Astrocyte (in vitro differentiated cells and primary cell): Measurements from ENCODE around the gene PVALB.

Experiments used
- EZH2 ChIP-seq: IDR thresholded peaks from 2 replicates; pipeline ENCODE4 v1.6.1; 2012; ENCODE audit warnings: mild to moderate bottlenecking, low read length, inconsistent platforms; ENCODE audit not compliant: insufficient read depth
- TF ChIP-seq, protein P1 (sequence below): IDR thresholded peaks from 2 replicates; pipeline ENCODE4 v1.5.1; 2011; ENCODE audit warnings: low read depth, mild to moderate bottlenecking, inconsistent platforms, low read length, moderate library complexity; ENCODE audit not compliant: insufficient read depth

DNA sequence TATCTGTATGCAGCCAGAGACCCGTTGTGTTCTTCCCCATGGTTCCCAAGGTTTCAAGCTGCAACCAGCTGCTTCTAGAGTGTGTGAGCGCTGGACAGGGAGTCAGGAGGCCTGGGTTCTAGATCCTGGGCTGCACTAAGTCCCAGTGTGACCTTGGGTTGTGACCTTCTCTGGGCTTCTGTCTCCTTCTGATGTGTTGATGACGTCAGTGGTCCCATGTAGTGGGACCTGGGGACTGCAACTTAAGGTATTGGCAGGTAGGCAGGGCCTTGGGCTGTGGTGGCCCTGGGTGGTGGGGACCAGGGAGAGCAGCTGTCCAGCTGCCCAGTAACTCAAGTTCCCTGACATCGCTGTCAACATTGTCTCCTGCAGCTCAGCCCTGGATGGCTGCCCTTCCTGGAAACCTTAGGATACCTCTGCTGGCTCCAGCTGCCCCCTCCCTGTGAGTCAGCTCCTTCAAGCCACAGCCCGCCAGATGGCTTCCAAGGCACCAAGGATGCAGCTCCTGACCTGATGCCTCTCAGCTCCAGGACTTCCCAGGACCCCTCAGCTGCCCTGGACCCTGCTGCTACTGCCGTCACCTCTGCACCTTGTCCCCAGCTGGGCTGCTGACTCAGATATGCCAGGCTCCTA lies 1.3 kb upstream of the PVALB start:
- TF ChIP-seq, protein P1, sequence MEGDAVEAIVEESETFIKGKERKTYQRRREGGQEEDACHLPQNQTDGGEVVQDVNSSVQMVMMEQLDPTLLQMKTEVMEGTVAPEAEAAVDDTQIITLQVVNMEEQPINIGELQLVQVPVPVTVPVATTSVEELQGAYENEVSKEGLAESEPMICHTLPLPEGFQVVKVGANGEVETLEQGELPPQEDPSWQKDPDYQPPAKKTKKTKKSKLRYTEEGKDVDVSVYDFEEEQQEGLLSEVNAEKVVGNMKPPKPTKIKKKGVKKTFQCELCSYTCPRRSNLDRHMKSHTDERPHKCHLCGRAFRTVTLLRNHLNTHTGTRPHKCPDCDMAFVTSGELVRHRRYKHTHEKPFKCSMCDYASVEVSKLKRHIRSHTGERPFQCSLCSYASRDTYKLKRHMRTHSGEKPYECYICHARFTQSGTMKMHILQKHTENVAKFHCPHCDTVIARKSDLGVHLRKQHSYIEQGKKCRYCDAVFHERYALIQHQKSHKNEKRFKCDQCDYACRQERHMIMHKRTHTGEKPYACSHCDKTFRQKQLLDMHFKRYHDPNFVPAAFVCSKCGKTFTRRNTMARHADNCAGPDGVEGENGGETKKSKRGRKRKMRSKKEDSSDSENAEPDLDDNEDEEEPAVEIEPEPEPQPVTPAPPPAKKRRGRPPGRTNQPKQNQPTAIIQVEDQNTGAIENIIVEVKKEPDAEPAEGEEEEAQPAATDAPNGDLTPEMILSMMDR, result no peak
- no peak for TF ChIP-seq EZH2
